ENCODE data around the gene NAA10. TPM values are rescaled to one million over a fixed set of nuclear protein-coding genes. Genes with fewer than 3 reads are reported as not detected.
A peak's percentile ranks its signal among the peaks of the same experiment; 100 is the strongest.

NAA10 gene
- total RNA-seq, 2 experiments from 2014 or later: 98.9 to 106 TPM

GRCh38 chrX:153971450-153972367 lies 36.9 kb upstream of the NAA10 start, which contains the start of gene HCFC1:
Gene HCFC1, minus strand, starts transcription at chrX:153971818. Its CDS starts 978 bp downstream, at chrX:153970840.
- peaks cover 32% of the 10 kb centered on the region for H3K4me1 Mint-ChIP-seq (ENCODE audit: low read depth)
- no peaks in the 10 kb centered on the region for H3K9me3 Mint-ChIP-seq (ENCODE audit: insufficient read depth)
- ChIA-PET POLR2A (interaction anchor here (1.0 to 9.0 kb wide), 7 partner anchors 12 to 440 kb away, joined by 3 to 117 read pairs (median 6); partner anchors contain the start of gene ARHGAP4), CTCF (interaction anchor here (1.0 to 7.0 kb wide), 6 partner anchors 9 to 47 kb away, joined by 4 to 37 read pairs (median 5); partner anchors contain the start of gene ARHGAP4)
- H3K36me3 Mint-ChIP-seq (ENCODE audit: low read depth): peaks cover 44% of the 10 kb centered on the region
- H3K4me3 Mint-ChIP-seq: peak within 1 kb of the TSS; percentile 100
- DNase-seq: peak; percentile 92
- ATAC-seq: peak; percentile 38
- peak within 1 kb of the TSS; percentile 100 for H3K27ac Mint-ChIP-seq
- no peaks in the 10 kb centered on the region for H3K27me3 Mint-ChIP-seq (ENCODE audit: low read depth)

- Mint-ChIP-seq H3K4me3 (peak overlapping the region; percentile 100), H3K9me3 (ENCODE audit: insufficient read depth) (no peaks in the 10 kb centered on the region), H3K4me1 (ENCODE audit: low read depth) (peaks cover 38% of the 10 kb centered on the region), H3K36me3 (ENCODE audit: low read depth) (peaks cover 44% of the 10 kb centered on the region), H3K27ac (peak overlapping the region; percentile 100), H3K27me3 (ENCODE audit: low read depth) (no peaks in the 10 kb centered on the region)
- DNase-seq: peak; percentile 89
- POLR2A ChIA-PET: interaction anchor here (0.6 to 9.0 kb wide), 7 partner anchors 12 to 441 kb away, joined by 3 to 117 read pairs (median 6); partner anchors contain the start of gene ARHGAP4
- peak; percentile 39 for ATAC-seq
- CTCF ChIA-PET: interaction anchor here (1.0 to 7.0 kb wide), 5 partner anchors 10 to 46 kb away, joined by 4 to 37 read pairs (median 5); partner anchors contain the start of gene ARHGAP4
These were observed 36.2 kb upstream of the NAA10 start for GRCh38 chrX:153971124-153971449.

- Mint-ChIP-seq H3K36me3 (ENCODE audit: low read depth) (peaks cover 44% of the 10 kb centered on the region), H3K9me3 (ENCODE audit: insufficient read depth) (no peaks in the 10 kb centered on the region), H3K4me3 (peak overlapping the region; percentile 100), H3K4me1 (ENCODE audit: low read depth) (peaks cover 39% of the 10 kb centered on the region), H3K27ac (peak overlapping the region; percentile 100), H3K27me3 (ENCODE audit: low read depth) (no peaks in the 10 kb centered on the region)
- DNase-seq (peak; percentile 69), ATAC-seq (peak; percentile 6)
- ChIA-PET CTCF (interaction anchor here (0.6 to 7.0 kb wide), 6 partner anchors 10 to 46 kb away, joined by 4 to 37 read pairs (median 5); partner anchors contain the start of gene ARHGAP4), POLR2A (interaction anchor here (0.5 to 9.0 kb wide), 10 partner anchors 13 to 442 kb away, joined by 3 to 117 read pairs (median 5); partner anchors contain the start of gene ARHGAP4)
These were observed 35.7 kb upstream of the NAA10 start for GRCh38 chrX:153970357-153971123.

- Mint-ChIP-seq H3K27me3 (ENCODE audit: low read depth) (no peaks in the 10 kb centered on the region), H3K36me3 (ENCODE audit: low read depth) (peaks cover 44% of the 10 kb centered on the region), H3K4me1 (ENCODE audit: low read depth) (peaks cover 41% of the 10 kb centered on the region), H3K9me3 (ENCODE audit: insufficient read depth) (no peaks in the 10 kb centered on the region), H3K27ac (peak overlapping the region; percentile 100), H3K4me3 (peak overlapping the region; percentile 100)
- POLR2A ChIA-PET: interaction anchor here (1.4 to 9.0 kb wide), 4 partner anchors 13 to 50 kb away, joined by 3 to 117 read pairs (median 48); partner anchors contain the start of gene ARHGAP4
- ATAC-seq (no peak), DNase-seq (peak; percentile 24)
- CTCF ChIA-PET: interaction anchor here (0.6 to 7.0 kb wide), 3 partner anchors 16 to 45 kb away, joined by 4 to 37 read pairs (median 5); partner anchors contain the start of gene ARHGAP4
These were observed 35.1 kb upstream of the NAA10 start for GRCh38 chrX:153969904-153970356.

- H3K27me3 Mint-ChIP-seq (ENCODE audit: low read depth): no peaks in the 10 kb centered on the region
- H3K4me3 Mint-ChIP-seq: peak overlapping the region; percentile 100
- DNase-seq (peak; percentile 21), ATAC-seq (no peak)
- H3K36me3 Mint-ChIP-seq (ENCODE audit: low read depth): peaks cover 41% of the 10 kb centered on the region
- POLR2A ChIA-PET: interaction anchor here (0.6 to 9.0 kb wide), 5 partner anchors 14 to 124 kb away, joined by 3 to 117 read pairs (median 6); partner anchors contain the start of gene ARHGAP4
- no peaks in the 10 kb centered on the region for H3K9me3 Mint-ChIP-seq (ENCODE audit: insufficient read depth)
- CTCF ChIA-PET: interaction anchor here (4.7 to 7.0 kb wide), 2 partner anchors 22 to 44 kb away, joined by 29 to 37 read pairs; partner anchors contain the start of gene ARHGAP4
- H3K27ac Mint-ChIP-seq: peak overlapping the region; percentile 100
- H3K4me1 Mint-ChIP-seq (ENCODE audit: low read depth): peaks cover 37% of the 10 kb centered on the region
These were observed 34.5 kb upstream of the NAA10 start for GRCh38 chrX:153969125-153969903.

- no peaks in the 10 kb centered on the region for H3K27me3 Mint-ChIP-seq (ENCODE audit: low read depth)
- H3K4me3 Mint-ChIP-seq: peak overlapping the region; percentile 100
- peak; percentile 54 for DNase-seq
- H3K9me3 Mint-ChIP-seq (ENCODE audit: insufficient read depth): no peaks in the 10 kb centered on the region
- no peak for ATAC-seq
- POLR2A ChIA-PET: interaction anchor here (0.6 to 9.0 kb wide), 5 partner anchors 8 to 124 kb away, joined by 3 to 117 read pairs (median 6); partner anchors contain the start of gene ARHGAP4
- peaks cover 31% of the 10 kb centered on the region for H3K4me1 Mint-ChIP-seq (ENCODE audit: low read depth)
- CTCF ChIA-PET: interaction anchor here (1.0 to 7.0 kb wide), 3 partner anchors 21 to 206 kb away, joined by 3 to 37 read pairs (median 29); partner anchors contain the start of gene ARHGAP4
- H3K36me3 Mint-ChIP-seq (ENCODE audit: low read depth): peaks cover 41% of the 10 kb centered on the region
- H3K27ac Mint-ChIP-seq: peak overlapping the region; percentile 100
These were observed 33.9 kb upstream of the NAA10 start for GRCh38 chrX:153968754-153969124.

- ATAC-seq: no peak
- peaks cover 28% of the 10 kb centered on the region for H3K4me1 Mint-ChIP-seq (ENCODE audit: low read depth)
- POLR2A ChIA-PET: interaction anchor here (0.7 to 9.0 kb wide), 6 partner anchors 9 to 46 kb away, joined by 3 to 117 read pairs (median 4); partner anchors contain the start of gene ARHGAP4
- no peaks in the 10 kb centered on the region for H3K27me3 Mint-ChIP-seq (ENCODE audit: low read depth)
- peaks cover 37% of the 10 kb centered on the region for H3K36me3 Mint-ChIP-seq (ENCODE audit: low read depth)
- peak overlapping the region; percentile 100 for H3K4me3 Mint-ChIP-seq
- no peak for DNase-seq
- no peaks in the 10 kb centered on the region for H3K9me3 Mint-ChIP-seq (ENCODE audit: insufficient read depth)
- H3K27ac Mint-ChIP-seq: peak overlapping the region; percentile 100
- CTCF ChIA-PET: interaction anchor here (1.0 to 7.0 kb wide), 4 partner anchors 15 to 205 kb away, joined by 3 to 37 read pairs (median 22); partner anchors contain the start of gene ARHGAP4
These were observed 33.4 kb upstream of the NAA10 start for GRCh38 chrX:153968255-153968654.

- Mint-ChIP-seq H3K9me3 (ENCODE audit: insufficient read depth) (no peaks in the 10 kb centered on the region), H3K27me3 (ENCODE audit: low read depth) (no peaks in the 10 kb centered on the region)
- ATAC-seq: peak; percentile 3
These were observed 32.8 kb upstream of the NAA10 start for GRCh38 chrX:153967536-153968224.

GRCh38 chrX:153966841-153967535 lies 32.2 kb upstream of the NAA10 start:
- peak overlapping the region; percentile 100 for H3K27ac Mint-ChIP-seq
- no peak for ATAC-seq

More at GRCh38 chrX:153967536-153968224, 32.8 kb upstream of the NAA10 start:
- POLR2A ChIA-PET: interaction anchor here (0.6 to 9.0 kb wide), 9 partner anchors 9 to 240 kb away, joined by 3 to 117 read pairs (median 3); partner anchors contain the start of gene ARHGAP4
- CTCF ChIA-PET: interaction anchor here (1.0 to 7.0 kb wide), 6 partner anchors 14 to 204 kb away, joined by 3 to 37 read pairs (median 10); partner anchors contain the start of gene ARHGAP4
- Mint-ChIP-seq H3K4me1 (ENCODE audit: low read depth) (peaks cover 28% of the 10 kb centered on the region), H3K36me3 (ENCODE audit: low read depth) (peaks cover 37% of the 10 kb centered on the region), H3K27ac (peak overlapping the region; percentile 100), H3K4me3 (peak overlapping the region; percentile 100)
- peak; percentile 67 for DNase-seq

More at GRCh38 chrX:153966841-153967535, 32.2 kb upstream of the NAA10 start:
- Mint-ChIP-seq H3K4me3 (peak overlapping the region; percentile 100), H3K9me3 (ENCODE audit: insufficient read depth) (no peaks in the 10 kb centered on the region), H3K27me3 (ENCODE audit: low read depth) (no peaks in the 10 kb centered on the region), H3K36me3 (ENCODE audit: low read depth) (peaks cover 43% of the 10 kb centered on the region), H3K4me1 (ENCODE audit: low read depth) (peaks cover 28% of the 10 kb centered on the region)
- CTCF ChIA-PET: interaction anchor here (1.4 to 7.0 kb wide), 6 partner anchors 14 to 203 kb away, joined by 3 to 37 read pairs (median 10); partner anchors contain the start of genes ARHGAP4 and PLXNB3
- POLR2A ChIA-PET: interaction anchor here (0.6 to 9.0 kb wide), 8 partner anchors 10 to 240 kb away, joined by 3 to 117 read pairs (median 4); partner anchors contain the start of gene ARHGAP4
- DNase-seq: no peak

Data from activated CD8-positive, alpha-beta T cell treated with anti-CD3 and anti-CD28 coated beads, Interleukin-2, amount 10 ng/mL, durations not matched to agents 7 days and 5 days (primary cell).